HG02610 (cell line): Measurements from ENCODE around the gene CRYBA1.

ENCODE experiments used
- ATAC-seq: cut with Tn5 transposase; IDR thresholded peaks from one replicate; pipeline ENCODE4 v1.9.1; 2021; ENCODE audit warnings: mild to moderate bottlenecking, moderate library complexity; ENCODE audit not compliant: unreplicated experiment

Gene CRYBA1

DNA sequence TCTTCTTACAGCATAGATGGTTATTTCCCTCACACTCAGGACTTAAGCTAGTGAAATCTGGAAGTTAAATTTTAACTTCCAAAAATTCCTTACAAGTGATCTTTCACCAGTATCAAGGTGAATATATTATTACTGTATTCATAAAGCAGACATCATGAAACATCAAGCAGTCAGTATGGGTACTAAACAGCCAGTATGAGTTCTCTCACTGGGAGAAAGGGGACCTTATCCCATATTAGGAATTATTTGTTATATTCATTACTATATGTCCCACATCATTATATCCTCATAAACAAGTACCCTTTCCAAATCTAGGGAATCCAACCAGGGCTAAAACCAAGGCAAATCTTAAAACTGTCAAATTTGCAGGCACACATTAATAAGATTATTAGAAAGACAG lies 32.0 kb downstream of the CRYBA1 start:
- ATAC-seq, result no peak

DNA sequence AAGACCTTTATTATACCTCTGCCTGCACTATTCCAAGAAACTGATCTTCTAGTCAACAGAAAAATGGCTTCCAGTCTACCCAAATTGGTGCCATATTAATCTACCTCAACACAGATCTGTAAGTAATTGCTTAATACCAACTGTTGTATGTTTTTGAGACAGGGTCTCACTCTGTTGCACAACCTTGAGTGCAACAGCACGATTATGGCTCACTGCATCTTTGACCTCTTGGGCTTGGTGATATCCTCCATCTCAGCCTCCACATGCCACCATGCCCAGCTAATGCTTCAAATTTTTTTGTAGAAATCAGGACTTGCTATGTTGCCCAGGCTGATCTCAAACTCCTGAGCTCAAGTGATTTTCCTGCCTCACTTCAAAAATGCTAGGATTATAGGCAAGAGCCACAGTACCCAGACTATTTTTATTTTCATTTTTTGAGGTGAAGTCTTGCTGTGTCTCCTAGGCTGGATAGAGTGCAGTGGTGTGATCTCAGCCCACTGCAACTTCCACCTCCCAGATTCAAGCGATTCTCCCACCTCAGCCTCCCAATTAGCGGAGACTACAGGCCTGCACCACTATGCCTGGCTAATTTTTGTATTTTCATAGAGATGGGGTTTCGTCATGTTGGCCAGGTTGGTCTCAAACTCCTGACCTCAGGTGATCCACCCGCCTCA lies 32.9 kb downstream of the CRYBA1 start:
- ATAC-seq, result no peak

DNA sequence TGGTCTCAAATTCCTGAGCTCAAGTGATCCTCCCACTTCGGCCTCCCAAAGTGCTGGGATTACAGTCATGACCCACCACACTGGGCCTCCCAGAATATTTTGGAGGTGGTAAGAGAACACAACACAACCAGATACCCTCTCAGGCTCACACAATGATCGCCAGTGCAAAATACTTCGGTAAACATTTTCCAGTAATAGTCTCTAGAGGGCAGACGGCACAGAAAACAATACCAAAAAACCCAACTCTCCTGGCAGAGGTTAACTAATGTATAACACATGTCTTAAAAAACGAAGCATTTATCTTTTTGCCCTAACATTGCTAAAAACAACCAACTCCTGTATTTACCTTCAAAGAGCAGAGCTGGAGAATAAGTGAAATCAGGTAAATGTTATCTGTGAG lies 36.8 kb downstream of the CRYBA1 start:
- no peak for ATAC-seq

DNA sequence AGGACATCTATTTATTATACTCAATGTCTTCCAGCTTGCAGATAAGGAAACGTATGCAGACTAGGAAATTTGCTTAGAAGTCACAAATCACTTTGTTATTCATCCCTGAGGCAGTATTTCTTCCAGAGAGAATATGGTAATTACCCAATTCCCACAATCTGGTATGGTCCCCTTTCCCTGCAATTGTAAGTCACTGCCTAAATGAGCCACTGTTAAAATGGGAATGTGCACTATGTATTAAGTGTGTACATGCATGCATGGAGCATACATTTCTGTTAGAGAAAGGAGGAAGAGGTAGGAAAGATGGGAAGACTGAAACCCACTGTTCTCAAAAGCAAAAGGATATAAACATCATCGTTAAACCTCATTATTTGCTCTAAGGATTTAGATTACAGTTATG lies 37.3 kb downstream of the CRYBA1 start:
- no peak for ATAC-seq

DNA sequence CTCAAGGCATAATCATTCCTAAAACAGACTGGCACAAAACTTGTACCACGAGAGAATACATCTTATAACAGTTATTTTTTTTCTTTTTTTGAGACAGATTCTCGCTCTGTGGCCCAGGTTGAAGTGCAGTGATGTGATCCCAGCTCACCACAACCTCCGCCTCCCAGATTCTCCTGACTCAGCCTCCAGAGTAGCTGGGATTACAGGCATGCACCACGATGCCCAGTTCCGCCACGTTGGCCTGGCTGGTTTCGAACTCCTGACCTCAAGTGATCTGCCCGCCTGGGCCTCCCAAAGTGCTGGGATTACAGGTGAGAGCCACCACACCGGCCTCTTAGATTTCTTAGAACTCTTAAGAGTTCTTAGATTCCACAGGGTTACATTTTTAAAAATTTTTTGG lies 43.2 kb downstream of the CRYBA1 start:
- ATAC-seq, result no peak

DNA sequence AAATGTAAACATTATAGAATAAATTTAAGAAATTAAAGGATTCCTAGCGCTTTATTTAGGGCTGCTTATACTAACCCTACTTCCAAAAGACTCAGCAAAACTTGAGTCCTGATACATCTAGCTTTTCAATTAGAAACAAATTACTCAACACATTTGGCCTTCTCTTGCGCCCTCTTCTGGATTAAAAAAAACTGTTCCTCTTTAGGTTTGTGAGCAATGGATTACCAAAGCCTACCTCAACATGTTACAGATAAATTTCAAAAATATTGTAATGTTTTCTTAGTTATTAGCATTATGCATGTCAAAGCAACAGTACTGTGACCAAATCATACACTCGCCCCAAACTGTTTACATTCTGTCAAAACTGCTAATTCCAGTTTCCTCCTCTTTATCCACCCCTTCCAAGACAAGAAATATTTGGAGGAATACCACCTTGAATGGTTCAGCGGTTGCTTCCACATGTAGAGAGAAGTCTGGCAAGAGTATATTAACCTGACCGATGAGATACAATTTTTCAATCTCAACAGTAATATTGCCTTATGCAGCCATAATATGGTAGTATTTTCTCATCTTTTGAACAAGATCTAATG lies 44.6 kb downstream of the CRYBA1 start:
- ATAC-seq, result no peak

DNA sequence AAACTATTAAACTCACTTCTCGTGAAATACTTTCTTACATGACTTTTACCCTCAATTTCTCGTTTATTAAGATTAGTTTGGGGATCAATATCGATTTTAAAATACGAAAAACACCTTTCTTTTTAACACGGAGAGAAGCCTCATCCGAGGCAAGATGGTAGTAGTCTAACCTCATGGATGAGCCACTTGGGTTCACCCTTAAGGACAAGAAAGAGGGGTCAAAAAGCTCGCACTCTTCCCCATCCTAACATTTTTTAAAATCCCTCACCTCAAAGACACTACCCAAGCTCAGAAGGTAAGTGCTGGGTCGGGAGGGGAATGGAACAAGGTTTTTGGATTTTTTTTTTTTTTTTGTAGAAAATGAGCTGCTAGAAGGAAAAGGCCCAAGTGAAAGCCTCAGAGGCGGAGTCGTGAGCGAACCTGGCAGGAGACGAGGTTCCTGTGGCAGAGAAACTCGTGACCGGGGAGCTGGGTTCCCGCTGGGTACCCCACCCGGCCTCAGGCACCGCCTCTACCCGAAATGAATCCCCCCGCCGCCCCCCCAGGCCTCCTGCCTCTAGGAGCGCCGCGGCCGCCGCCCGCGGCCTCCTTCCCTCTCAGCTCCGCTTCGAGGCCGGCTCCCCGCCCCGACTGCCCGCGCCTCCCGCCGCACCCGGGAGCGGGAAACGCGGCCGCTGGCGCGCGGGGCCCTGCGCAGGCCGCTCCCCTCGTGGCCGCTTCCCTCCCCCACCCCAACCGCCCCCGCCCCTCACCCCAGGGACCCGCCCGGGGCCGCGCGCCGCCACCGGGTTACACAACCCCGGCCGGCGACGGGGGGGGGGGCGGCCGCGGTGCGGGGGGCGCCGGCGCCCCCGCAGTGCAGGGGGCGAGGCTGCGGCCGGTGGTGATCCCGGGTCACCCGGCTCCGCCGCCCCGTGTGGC lies 45.7 kb downstream of the CRYBA1 start:
- no peak for ATAC-seq

DNA sequence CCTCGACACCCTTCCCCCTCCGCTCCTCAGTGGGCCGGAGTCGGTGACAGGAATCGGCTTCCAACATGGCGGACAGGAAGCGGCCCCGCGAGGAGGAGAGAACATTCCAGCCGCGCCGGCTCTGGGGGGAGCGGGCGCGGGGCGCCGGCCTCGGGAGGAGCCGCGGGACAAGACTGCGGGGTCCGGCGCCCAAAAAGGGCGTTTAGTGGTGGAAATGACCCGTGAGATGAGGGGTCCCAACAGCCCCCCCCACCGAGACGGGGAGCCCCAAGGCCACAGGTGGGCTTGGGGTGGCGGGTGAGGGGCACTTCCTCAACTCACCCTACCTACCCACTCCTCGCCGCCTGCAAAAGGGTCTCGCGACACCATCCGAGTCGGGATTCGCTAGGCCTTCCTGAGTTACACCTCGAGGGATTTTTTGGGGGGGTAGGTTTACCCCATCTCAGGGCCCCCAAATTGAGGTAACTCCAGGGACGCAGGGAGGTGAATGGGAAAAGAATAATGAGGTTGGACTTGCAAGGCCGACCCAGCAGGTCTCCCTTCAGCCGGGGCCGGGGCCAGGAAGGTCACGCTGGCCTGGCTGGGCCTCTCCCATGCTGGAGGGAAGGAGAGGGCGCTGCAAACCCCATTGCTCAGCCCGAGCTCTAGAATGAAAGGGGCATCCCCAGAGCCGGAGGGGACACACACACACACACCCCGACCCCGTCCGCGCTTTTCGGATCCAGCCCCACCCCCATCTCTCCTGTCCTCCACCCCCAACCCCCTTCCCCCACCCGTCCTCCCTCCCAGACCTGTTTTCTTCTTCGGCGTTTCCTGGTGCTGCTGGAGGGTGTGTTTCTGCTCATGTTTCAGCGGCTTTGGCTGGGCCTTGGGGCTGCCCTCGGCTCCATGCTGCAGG lies 46.6 kb downstream of the CRYBA1 start:
- no peak for ATAC-seq

DNA sequence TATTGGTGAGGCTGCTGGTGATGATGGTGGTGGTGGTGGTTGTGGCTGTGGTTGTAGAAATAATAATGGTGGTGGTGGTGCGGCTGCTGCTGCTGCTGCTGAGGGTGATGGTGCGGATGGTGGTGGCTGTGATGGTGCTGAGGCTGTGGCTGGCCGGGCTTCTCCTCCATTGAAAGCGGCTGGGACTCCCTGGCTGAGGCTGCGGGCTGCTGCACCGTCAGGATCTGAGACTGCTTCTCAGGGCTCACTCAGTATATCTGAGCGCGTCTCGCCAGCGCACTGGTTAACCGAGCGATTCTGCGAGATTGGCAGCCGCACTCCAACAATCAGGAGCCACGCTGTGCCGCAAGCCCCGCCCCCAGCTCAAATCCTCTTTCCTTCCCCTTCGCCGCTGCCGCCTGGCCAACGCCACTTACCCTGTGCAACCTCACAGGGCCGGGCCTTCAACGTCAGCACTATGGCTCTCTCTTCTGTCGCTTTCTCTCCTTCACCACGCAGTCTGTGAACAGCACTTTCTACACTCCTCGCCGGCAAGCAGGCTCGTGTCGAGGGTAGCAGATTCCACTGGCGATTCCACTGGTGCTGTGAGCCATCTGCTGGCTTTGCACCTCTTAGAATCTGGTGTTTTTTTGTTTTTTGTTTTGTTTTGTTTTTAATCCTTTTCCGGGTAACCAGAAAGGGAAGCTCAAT lies 47.4 kb downstream of the CRYBA1 start, which contains the start of gene NUFIP2:
Gene NUFIP2, minus strand, starts transcription at position 259 of the 690 bp plus-strand sequence. Its CDS starts 89 bp downstream, at position 170.
- ATAC-seq, result peak; percentile 86

DNA sequence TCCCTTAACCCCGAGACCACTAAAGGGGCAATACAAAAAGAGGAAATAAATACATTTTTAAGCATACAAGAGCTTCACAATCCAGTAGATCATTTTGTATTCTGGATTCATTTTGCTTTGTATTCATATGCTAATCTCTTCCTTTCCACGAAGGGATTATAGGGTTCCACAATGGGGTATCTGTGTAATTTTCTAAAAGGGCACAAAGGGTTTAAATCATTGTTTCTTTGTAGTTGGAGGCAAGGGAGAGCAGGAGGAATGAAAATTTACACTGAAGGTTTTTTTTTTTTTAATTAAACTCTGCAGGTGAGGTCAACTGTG lies 47.9 kb downstream of the CRYBA1 start:
- no peak for ATAC-seq

DNA sequence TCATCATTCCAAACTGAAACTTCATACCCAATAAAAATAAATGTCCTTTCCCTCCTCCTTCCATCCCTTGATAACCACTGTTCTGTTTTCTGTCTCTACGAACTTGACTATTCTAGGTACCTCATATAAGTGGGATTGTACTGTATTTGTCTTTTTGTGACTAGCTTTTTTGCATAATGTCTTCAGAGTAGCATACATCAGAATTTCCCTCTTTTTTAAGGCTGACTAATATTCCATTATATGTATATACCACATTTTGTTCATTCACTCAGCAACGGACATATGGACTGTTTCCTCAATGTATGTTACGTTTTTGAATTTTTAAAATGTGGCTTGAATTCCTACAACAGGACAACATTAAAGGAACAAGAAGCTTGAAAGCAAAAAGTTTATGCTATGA lies 48.8 kb downstream of the CRYBA1 start:
- no peak for ATAC-seq

DNA sequence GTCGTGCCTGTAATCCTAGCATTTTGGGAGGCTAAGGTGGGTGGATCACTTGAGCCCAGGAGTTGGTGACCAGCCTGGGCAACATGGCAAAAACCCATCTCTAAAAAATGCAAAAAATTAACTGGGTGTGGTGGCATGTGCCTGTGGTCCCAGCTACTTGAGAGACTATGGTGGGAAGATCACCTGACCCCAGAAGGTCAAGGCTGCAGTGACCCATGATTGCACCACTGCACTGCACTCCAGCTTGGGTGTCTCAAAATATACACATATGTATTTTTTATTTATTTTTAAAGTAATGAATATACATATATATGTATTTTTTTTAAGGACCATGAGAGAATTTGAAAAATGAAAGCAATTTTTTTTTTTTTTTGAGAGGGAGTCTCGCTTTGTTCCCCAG lies 52.4 kb downstream of the CRYBA1 start:
- no peak for ATAC-seq

DNA sequence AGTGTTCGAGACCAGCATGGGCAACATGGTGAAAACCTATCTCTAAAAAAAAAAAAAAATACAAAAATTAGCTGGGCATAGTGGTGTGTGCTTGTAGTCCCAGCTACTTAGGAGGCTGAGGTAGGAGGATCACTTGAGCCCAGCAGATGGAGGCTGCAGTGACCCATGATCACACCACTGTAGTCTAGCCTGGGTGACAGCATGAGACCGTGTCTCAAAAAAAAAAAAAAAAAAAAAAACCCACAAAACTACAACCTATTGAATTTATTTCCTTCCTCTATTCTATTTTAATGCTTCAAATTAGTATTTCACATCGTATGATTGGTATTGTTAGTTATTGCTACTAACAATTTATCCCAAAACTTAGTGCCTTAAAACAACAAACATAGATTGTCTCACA lies 56.7 kb downstream of the CRYBA1 start:
- ATAC-seq, result no peak
